Karpas-422 (cell line): ENCODE results near the gene FLII. TPM values are rescaled to one million over a fixed set of nuclear protein-coding genes. Genes with fewer than 3 reads are reported as not detected.
A peak's percentile ranks its signal among the peaks of the same experiment; 100 is the strongest.

ENCODE experiments used
- DNase-seq: peaks from one replicate; pipeline ENCODE4 v3.0.0-alpha.2; 2015
- H2AFZ ChIP-seq: fragments of 200-600 bp; sonication (generic); 2 replicates; pipeline ENCODE4 v1.6.1; 2014; ENCODE audit warnings: antibody characterized with exemption, low read length, mixed read lengths
- H3K27ac ChIP-seq: fragments of 200-600 bp; sonication (generic); 2 replicates; pipeline ENCODE4 v1.5.1; 2014; ENCODE audit warnings: mild to moderate bottlenecking, low read length, moderate library complexity
- H3K27me3 ChIP-seq: fragments of 200-600 bp; sonication (generic); 2 replicates; pipeline ENCODE4 v1.6.1; 2014; ENCODE audit warnings: low read length, mixed read lengths
- H3K36me3 ChIP-seq: fragments of 200-600 bp; sonication (generic); 2 replicates; pipeline ENCODE4 v1.6.1; 2014; ENCODE audit warnings: low read length, mixed read lengths; ENCODE audit not compliant: insufficient read depth
- H3K4me1 ChIP-seq: fragments of 200-600 bp; sonication (generic); 2 replicates; pipeline ENCODE4 v1.6.1; 2014; ENCODE audit warnings: mild to moderate bottlenecking, low read length, mixed read lengths
- H3K4me2 ChIP-seq: fragments of 200-600 bp; sonication (generic); 2 replicates; pipeline ENCODE4 v1.6.1; 2014; ENCODE audit warnings: low read length, low read depth, mild to moderate bottlenecking; ENCODE audit not compliant: poor library complexity, severe bottlenecking
- H3K4me3 ChIP-seq: fragments of 200-600 bp; sonication (generic); 2 replicates; pipeline ENCODE4 v1.5.1; 2014; ENCODE audit warnings: mild to moderate bottlenecking, antibody characterized with exemption, low read length, mixed read lengths
- H3K79me2 ChIP-seq: fragments of 200-600 bp; sonication (generic); 2 replicates; pipeline ENCODE4 v1.6.1; 2014; ENCODE audit warnings: mild to moderate bottlenecking, low read length, mixed read lengths
- H3K9ac ChIP-seq: fragments of 200-600 bp; sonication (generic); 2 replicates; pipeline ENCODE4 v1.6.0; 2014; ENCODE audit warnings: low read length
- H3K9me2 ChIP-seq: fragments of 200-600 bp; sonication (generic), shearing (Covaris generic); replicated peaks from 2 replicates; pipeline ENCODE4 v1.6.0; 2014; ENCODE audit warnings: mild to moderate bottlenecking, low read length, moderate library complexity; ENCODE audit not compliant: insufficient read depth
- H3K9me3 ChIP-seq: fragments of 300-700, 200-600 bp; sonication (generic); 2 replicates; pipeline ENCODE4 v1.6.1; 2014; ENCODE audit warnings: low read length, mixed read lengths
- H4K20me1 ChIP-seq: fragments of 200-600 bp; sonication (generic); 2 replicates; pipeline ENCODE4 v1.6.1; 2014; ENCODE audit warnings: mild to moderate bottlenecking, antibody characterized with exemption, low read length, low read depth; ENCODE audit not compliant: insufficient read depth
- total RNA-seq: library from RNA; depleted of rRNA; stranded (reverse); fragments of >200 nt; shearing (Covaris generic); gene quantifications from 2 replicates; pipeline ENCODE4 v1.2.3, GENCODE V29; 2014; ENCODE audit warnings: low replicate concordance

Gene FLII
- total RNA-seq, 1 experiment from 2014 or later: 166 TPM

GRCh38 chr17:18226284-18226945 is 32.1 kb downstream of the FLII start:
- H3K36me3 ChIP-seq: no peaks in the 10 kb centered on the region
- peak overlapping the region; percentile 89 for H3K9ac ChIP-seq
- H3K79me2 ChIP-seq: peaks cover 4% of the 10 kb centered on the region; the same call in 1 of the 2 replicates
- H3K4me2 ChIP-seq: peak overlapping the region; percentile 79
- H3K27me3 ChIP-seq: no peaks in the 10 kb centered on the region
- H3K27ac ChIP-seq: no peak overlapping the region
- no peak for DNase-seq
- H2AFZ ChIP-seq: no peak overlapping the region
- H4K20me1 ChIP-seq: peaks cover 7% of the 10 kb centered on the region; the same call in 1 of the 2 replicates
- H3K9me2 ChIP-seq: no peaks in the 10 kb centered on the region
- H3K9me3 ChIP-seq: no peaks in the 10 kb centered on the region
- peak overlapping the region; percentile 87 for H3K4me3 ChIP-seq
- H3K4me1 ChIP-seq: peaks cover 13% of the 10 kb centered on the region

GRCh38 chr17:18225642-18226283 is 32.8 kb downstream of the FLII start:
- Histone ChIP-seq H3K27ac (no peak overlapping the region), H2AFZ (no peak overlapping the region), H3K79me2 (peaks cover 4% of the 10 kb centered on the region; the same call in 1 of the 2 replicates)

GRCh38 chr17:18225121-18225641 is 33.4 kb downstream of the FLII start, which contains the start of gene LLGL1:
LLGL1 (plus strand) TSS chr17:18225635; CDS start chr17:18225683, 48 bp downstream.
- H3K4me1 ChIP-seq: peaks cover 13% of the 10 kb centered on the region
- peaks cover 7% of the 10 kb centered on the region; the same call in 1 of the 2 replicates for H4K20me1 ChIP-seq
- H3K9me2 ChIP-seq: no peaks in the 10 kb centered on the region
- H3K27me3 ChIP-seq: no peaks in the 10 kb centered on the region
- H2AFZ ChIP-seq: peak within 1 kb of the TSS; percentile 72
- no peaks in the 10 kb centered on the region for H3K36me3 ChIP-seq
- peak within 1 kb of the TSS; percentile 87 for H3K4me3 ChIP-seq
- H3K9ac ChIP-seq: peak within 1 kb of the TSS; percentile 89
- H3K4me2 ChIP-seq: peak within 1 kb of the TSS; percentile 79
- DNase-seq: peak; percentile 98
- H3K9me3 ChIP-seq: no peaks in the 10 kb centered on the region
- H3K79me2 ChIP-seq: peaks cover 4% of the 10 kb centered on the region; the same call in 1 of the 2 replicates
- no peak within 1 kb of the TSS for H3K27ac ChIP-seq

More at GRCh38 chr17:18225642-18226283, 32.8 kb downstream of the FLII start:
- H3K4me3 ChIP-seq: peak overlapping the region; percentile 87
- H3K4me1 ChIP-seq: peaks cover 13% of the 10 kb centered on the region
- peaks cover 7% of the 10 kb centered on the region; the same call in 1 of the 2 replicates for H4K20me1 ChIP-seq
- peak; percentile 48 for DNase-seq
- H3K9me3 ChIP-seq: no peaks in the 10 kb centered on the region
- H3K4me2 ChIP-seq: peak overlapping the region; percentile 79
- peak overlapping the region; percentile 89 for H3K9ac ChIP-seq
- no peaks in the 10 kb centered on the region for H3K27me3 ChIP-seq
- H3K9me2 ChIP-seq: no peaks in the 10 kb centered on the region
- H3K36me3 ChIP-seq: no peaks in the 10 kb centered on the region

- H3K4me1 ChIP-seq: peaks cover 13% of the 10 kb centered on the region
- H3K27ac ChIP-seq: no peak overlapping the region
- H3K79me2 ChIP-seq: peaks cover 4% of the 10 kb centered on the region; the same call in 1 of the 2 replicates
- H3K4me2 ChIP-seq: peak overlapping the region; percentile 56
- peak overlapping the region; percentile 49 for H3K9ac ChIP-seq
- H3K27me3 ChIP-seq: no peaks in the 10 kb centered on the region
- H3K9me2 ChIP-seq: no peaks in the 10 kb centered on the region
- peak overlapping the region; percentile 47; the same call in 1 of the 2 replicates for H3K4me3 ChIP-seq
- H2AFZ ChIP-seq: peak overlapping the region; percentile 72; the same call in 1 of the 2 replicates
- H4K20me1 ChIP-seq: peaks cover 7% of the 10 kb centered on the region; the same call in 1 of the 2 replicates
- no peaks in the 10 kb centered on the region for H3K9me3 ChIP-seq
- no peaks in the 10 kb centered on the region for H3K36me3 ChIP-seq
- DNase-seq: no peak
These were observed 34.0 kb downstream of the FLII start for GRCh38 chr17:18224387-18225120.

GRCh38 chr17:18224053-18224386 is 34.5 kb downstream of the FLII start:
- Histone ChIP-seq H3K9me2 (no peaks in the 10 kb centered on the region), H3K79me2 (peaks cover 4% of the 10 kb centered on the region; the same call in 1 of the 2 replicates), H3K9me3 (no peaks in the 10 kb centered on the region), H3K36me3 (no peaks in the 10 kb centered on the region), H3K4me2 (no peak overlapping the region), H3K27me3 (no peaks in the 10 kb centered on the region), H4K20me1 (peaks cover 7% of the 10 kb centered on the region; the same call in 1 of the 2 replicates), H3K4me1 (peaks cover 13% of the 10 kb centered on the region), H3K4me3 (no peak overlapping the region), H2AFZ (no peak overlapping the region), H3K9ac (no peak overlapping the region), H3K27ac (no peak overlapping the region)
- DNase-seq: no peak

- no peak for DNase-seq
- Histone ChIP-seq H3K4me1 (no peaks in the 10 kb centered on the region), H3K79me2 (no peaks in the 10 kb centered on the region), H3K9ac (no peak overlapping the region), H4K20me1 (no peaks in the 10 kb centered on the region), H2AFZ (no peak overlapping the region), H3K36me3 (no peaks in the 10 kb centered on the region), H3K27ac (no peak overlapping the region), H3K27me3 (no peaks in the 10 kb centered on the region), H3K9me3 (no peaks in the 10 kb centered on the region), H3K4me2 (no peak overlapping the region), H3K9me2 (no peaks in the 10 kb centered on the region), H3K4me3 (no peak overlapping the region)
These were observed 39.7 kb downstream of the FLII start for GRCh38 chr17:18218756-18219415.

GRCh38 chr17:18217412-18218015 is 41.0 kb downstream of the FLII start:
- Histone ChIP-seq H3K9ac (no peak overlapping the region), H3K36me3 (no peaks in the 10 kb centered on the region), H3K27me3 (no peaks in the 10 kb centered on the region), H3K79me2 (no peaks in the 10 kb centered on the region), H4K20me1 (no peaks in the 10 kb centered on the region), H3K4me3 (no peak overlapping the region), H3K4me1 (no peaks in the 10 kb centered on the region), H3K4me2 (no peak overlapping the region), H3K27ac (no peak overlapping the region), H3K9me3 (no peaks in the 10 kb centered on the region), H3K9me2 (no peaks in the 10 kb centered on the region), H2AFZ (no peak overlapping the region)
- peak; percentile 88 for DNase-seq
